GM15510 (cell line): ENCODE data around the gene WDR59.

Source experiments
- POLR2A ChIP-seq: IDR thresholded peaks from 3 replicates; pipeline ENCODE4 v1.6.1; 2011; ENCODE audit warnings: borderline replicate concordance; ENCODE audit not compliant: insufficient read length; ENCODE audit errors: extremely low read depth

Gene WDR59

DNA sequence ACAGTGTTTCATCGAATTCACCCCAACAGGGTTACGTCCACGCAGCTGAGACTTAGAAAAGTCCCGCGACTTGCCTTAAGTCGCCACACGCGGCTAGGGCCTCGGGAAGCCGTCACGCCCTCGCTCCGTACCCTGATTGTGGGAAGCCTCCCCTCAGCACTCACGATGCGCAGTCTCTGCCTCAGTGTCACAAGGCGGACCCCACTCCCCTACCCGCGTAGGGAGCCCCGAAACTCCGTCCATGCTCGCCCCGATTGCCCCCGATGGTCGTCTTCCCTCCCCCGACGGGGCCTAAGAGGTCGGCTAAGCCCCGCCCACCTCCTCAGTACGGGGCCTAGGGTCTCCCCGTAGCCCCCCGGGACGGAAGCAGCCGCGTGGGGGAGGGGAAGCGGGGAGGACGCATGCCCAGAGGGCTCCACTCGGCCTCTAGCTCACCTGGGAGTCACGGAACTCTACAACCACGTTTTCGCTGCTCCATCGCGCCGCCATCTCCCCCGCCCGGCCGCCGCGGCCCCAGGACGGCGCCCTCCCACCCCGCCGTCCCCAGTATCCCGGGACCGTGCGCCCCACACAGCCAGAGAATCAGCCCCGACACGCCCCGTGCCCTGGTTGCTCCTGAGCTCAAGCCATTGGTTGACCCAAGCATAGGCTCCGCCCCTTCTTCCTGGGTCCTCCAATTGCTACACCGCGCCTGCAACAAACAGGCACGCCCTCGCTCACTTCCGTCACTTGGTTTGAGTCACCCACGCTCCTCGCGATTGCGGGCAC lies at the start of gene WDR59:
TSS of gene WDR59 (minus strand) at position 595 of the 768 bp plus-strand sequence. CDS start at position 489, 106 bp downstream.
- TF ChIP-seq POLR2A, result peak; percentile 72

GRCh38 chr16:75032655-75033054 lies 47.7 kb upstream of the WDR59 start:
- no peak for TF ChIP-seq POLR2A

DNA sequence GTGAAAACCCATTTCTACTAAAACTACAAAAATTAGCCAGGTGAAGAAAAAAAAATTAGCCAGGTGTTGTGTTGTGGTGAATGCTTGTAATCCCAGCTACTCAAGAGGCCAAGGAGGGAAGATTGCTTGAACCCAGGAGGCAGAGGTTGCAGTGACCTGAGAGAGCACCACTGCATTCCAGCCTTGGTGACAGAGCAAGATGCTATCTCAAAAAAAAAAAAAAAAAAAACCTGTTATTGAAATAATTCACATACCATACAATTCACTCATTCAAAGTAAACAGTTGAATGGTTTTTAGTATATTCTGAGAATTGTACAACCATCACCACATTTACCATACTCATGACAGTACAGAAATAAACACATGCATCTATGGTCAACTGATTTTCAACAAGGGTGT lies 44.9 kb upstream of the WDR59 start:
- no peak for TF ChIP-seq POLR2A

DNA sequence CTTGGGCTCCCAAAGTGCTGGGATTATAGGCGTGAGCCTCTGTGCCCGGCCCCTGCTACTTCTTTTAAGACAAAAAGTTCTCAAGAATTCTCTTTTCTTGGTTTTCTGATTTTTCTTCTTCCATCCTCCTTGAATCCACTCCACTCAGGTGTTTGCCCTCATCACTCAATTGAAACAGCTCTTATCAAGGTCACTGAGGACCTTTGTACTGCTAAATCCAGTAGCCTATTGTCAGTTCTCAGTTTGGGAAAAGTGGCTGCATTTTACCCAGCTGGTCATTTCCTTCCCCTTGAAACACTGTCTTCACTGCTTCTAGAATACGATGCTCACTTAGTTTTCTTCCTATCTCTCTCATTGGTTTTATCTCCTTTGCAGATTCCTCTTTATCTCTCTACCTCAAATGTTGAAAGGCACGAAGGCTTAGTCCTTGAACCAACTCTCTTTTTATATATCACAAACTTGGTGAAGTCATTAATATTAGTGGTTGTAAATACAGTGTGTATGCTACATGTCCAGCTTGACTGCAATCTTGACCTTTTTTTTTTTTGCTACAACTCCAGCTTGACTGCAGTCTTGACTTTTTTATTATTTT lies 43.7 kb upstream of the WDR59 start:
- no peak for TF ChIP-seq POLR2A

DNA sequence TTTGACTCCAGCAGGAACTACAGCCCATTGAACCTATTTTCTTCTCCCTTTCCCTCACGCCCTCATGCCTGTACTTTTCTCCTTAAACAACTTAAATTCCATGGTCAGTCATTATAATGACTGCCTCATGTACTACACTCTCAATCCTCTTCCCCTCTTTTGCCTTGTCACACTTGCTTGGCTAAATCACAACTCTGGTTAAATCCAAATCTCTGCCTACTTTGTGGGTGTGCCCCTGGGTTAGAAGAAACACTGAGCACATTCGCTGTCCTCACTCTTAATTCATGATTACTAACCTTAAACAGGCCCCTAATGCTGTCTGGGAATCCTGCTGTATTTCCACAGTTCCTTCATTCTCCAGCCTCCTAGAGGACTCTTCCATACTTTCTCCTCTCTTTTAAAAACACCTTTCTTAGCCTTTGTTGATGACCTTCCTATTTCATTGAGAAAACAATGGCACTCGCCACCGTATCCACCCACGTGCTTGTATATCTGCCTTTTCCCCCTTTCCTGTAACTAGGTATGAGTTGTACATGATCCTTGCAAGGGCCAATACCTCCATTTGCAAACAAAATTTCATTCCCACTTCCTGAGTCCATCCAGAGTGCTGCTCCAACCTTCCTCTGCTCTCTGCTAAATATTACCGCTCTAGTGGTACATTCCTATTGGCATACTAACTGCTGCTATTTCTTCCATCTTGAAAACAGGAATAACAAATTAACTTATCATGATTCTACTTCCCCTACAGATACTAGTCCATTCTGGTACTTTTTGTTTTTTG lies 42.8 kb upstream of the WDR59 start:
- no peak for TF ChIP-seq POLR2A

DNA sequence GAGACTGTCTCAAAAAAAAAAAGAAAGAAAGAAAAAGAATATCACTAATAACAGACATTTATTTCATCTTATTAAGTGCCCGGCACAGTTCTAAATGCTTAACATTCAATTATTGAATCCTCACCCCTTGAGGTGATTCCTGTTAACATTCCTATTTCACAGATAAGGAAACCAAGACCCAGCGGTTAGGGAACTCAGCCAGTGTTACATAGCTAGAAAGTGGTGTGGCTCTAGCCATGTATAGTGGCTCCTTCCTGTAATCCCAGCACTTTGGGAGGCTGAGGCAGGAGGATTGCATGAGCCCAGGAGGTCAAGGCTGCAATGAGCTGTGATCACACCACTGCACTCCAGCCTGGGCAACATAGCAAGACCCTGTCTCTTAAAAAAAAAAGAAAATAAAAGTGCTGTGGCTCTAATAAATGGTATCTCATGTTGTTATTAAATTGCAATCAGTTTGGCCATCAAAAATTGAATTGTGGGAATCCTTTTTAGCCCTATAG lies 42.0 kb upstream of the WDR59 start:
- no peak for TF ChIP-seq POLR2A

DNA sequence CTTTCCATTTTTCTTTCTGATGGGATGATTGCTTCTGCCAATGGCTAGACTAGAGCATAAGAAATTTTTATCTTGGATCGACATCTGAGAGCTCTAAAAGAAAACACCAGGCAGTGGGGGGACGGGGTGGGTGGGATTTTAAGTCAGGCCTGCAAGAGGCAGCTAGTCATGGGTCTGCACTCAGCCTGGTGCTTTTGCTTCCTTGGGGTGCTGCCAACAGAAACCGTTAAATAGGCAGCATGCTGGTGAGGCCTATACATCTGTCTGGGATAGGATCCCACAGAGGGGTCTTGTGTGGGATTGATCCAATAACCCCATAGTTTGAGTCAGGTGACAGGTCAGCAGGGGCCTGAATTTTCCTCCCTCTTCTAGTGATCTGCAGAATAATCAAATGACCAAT lies 40.8 kb upstream of the WDR59 start:
- no peak for TF ChIP-seq POLR2A

DNA sequence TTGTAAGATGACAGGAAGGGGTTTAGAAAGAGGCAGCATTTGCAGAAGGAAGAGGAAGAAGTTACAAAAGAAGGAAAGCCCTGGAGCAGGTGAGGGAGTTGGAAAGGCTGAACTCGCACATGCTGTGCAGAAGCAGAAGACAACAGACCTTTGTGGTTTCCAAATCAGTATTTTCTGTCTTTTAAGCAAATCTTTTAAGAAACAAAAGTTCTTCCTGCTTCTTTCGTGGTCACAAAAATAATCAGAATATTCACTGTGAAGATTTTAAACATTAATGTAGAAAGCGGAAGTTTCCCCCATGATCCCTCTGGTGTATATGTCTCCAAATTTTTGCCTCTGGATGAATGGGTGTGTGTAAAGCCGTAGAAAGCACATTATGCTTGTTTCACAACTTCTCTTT lies 39.7 kb upstream of the WDR59 start:
- no peak for TF ChIP-seq POLR2A

GRCh38 chr16:75024182-75024581 lies 39.3 kb upstream of the WDR59 start:
- no peak for TF ChIP-seq POLR2A

DNA sequence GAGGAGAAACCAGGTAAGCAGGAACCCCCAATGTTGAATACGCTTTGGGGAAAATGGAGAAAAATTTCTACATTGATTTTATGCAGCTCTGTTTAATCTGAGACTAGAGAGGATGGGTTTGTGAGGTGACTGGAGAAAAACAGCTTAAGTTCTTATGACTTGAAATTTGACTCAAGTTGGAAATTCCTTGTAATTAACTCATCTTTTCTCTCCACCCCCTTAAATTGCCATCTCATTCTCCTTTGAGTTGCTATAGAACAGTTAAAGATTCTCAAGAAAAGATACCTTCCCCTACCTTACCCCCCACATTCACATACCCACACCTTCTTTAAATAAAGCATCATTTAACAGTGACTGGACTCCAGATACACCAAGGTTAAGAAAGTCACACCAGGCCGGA lies 38.1 kb upstream of the WDR59 start:
- TF ChIP-seq POLR2A, result no peak

- TF ChIP-seq POLR2A, result no peak
These were observed 37.6 kb upstream of the WDR59 start for GRCh38 chr16:75022567-75022966.

DNA sequence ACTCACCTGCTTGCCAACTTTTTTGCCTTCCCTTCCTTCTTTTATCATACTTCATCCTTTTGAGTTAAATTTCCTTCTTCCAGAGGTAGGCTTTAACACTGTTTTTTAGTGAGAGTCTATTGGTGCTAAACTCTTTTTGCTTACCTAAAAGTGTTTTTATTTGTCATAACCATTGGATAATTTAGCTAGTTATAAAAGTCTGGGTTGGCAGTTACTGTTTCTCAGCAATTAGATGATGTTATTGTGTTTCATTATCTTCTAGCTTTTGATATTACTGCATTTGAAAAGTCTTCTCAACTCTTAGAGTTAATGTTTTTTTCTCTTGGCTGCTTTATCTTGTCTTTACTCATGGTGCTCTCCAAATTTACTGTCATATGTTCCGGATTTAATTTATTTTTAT lies 36.5 kb upstream of the WDR59 start:
- no peak for TF ChIP-seq POLR2A

GRCh38 chr16:75019586-75019985 lies 34.7 kb upstream of the WDR59 start:
- no peak for TF ChIP-seq POLR2A

DNA sequence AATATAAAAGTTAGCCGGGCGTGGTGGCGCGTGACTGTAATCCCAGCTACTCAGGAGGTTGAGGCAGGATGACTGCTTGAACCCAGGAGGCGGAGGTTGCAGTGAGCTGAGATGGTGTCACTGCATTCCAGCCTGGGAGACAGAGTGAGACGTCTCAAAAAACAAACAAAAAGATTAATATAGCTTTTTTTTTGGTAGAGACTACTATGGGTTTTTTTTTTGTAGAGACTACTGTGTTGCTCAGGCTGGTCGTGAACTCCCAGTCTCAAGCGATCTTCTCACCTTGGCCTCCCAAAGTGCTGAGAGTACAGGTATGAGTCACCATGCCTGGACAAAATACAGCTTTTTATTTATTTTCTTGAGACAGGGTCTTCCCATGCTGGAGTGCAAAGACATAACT lies 34.1 kb upstream of the WDR59 start:
- no peak for TF ChIP-seq POLR2A
